Osteoblast (primary cell): Measurements from ENCODE around the gene MPV17L2. TPM values are rescaled to one million over a fixed set of nuclear protein-coding genes. Genes with fewer than 3 reads are reported as not detected.
"Not testable (repeated sequence)": the region's sequence is repeated elsewhere in the genome, so short reads cannot be mapped to it uniquely, and the experiment has no call there.

Experiments used
- DNase-seq: peaks from one replicate; pipeline ENCODE4 v3.0.0; 2011; ENCODE audit warnings: low spot score, mixed read lengths; ENCODE audit not compliant: insufficient read length; ENCODE audit errors: missing footprints
- H2AFZ ChIP-seq: 2 replicates; pipeline ENCODE4 v1.6.0; 2011; ENCODE audit warnings: mild to moderate bottlenecking, low read length
- H3K27ac ChIP-seq: 2 replicates; pipeline ENCODE4 v1.5.1; 2011; ENCODE audit warnings: mild to moderate bottlenecking, low read depth, low read length, moderate library complexity
- H3K27me3 ChIP-seq: 2 replicates; pipeline ENCODE4 v1.6.0; 2012; ENCODE audit warnings: mild to moderate bottlenecking, control low read depth, inconsistent platforms, low read length, moderate library complexity; ENCODE audit not compliant: insufficient read depth
- H3K36me3 ChIP-seq: 2 replicates; pipeline ENCODE4 v1.5.1; 2011; ENCODE audit warnings: mild to moderate bottlenecking, low read length, control low read depth, moderate library complexity; ENCODE audit not compliant: insufficient read depth
- H3K4me1 ChIP-seq: 2 replicates; pipeline ENCODE4 v1.5.1; 2011; ENCODE audit warnings: mild to moderate bottlenecking, low read length, control low read depth, moderate library complexity; ENCODE audit not compliant: insufficient read depth
- H3K4me2 ChIP-seq: 2 replicates; pipeline ENCODE4 v1.6.0; 2011; ENCODE audit warnings: mild to moderate bottlenecking, low read length; ENCODE audit not compliant: insufficient read depth
- H3K4me3 ChIP-seq: fragments of 200-600 bp; sonication (generic); 3 replicates; pipeline ENCODE4 v1.5.1; 2012; ENCODE audit warnings: mild to moderate bottlenecking, low read length, inconsistent platforms; ENCODE audit not compliant: insufficient read depth
- H3K79me2 ChIP-seq: 2 replicates; pipeline ENCODE4 v1.6.0; 2012; ENCODE audit warnings: mild to moderate bottlenecking, low read length, control low read depth, inconsistent platforms; ENCODE audit not compliant: insufficient read depth
- H3K9me3 ChIP-seq: 2 replicates; pipeline ENCODE4 v1.5.1; 2011; ENCODE audit warnings: low read depth, low read length, control low read depth
- H4K20me1 ChIP-seq: 2 replicates; pipeline ENCODE4 v1.6.0; 2012; ENCODE audit warnings: mild to moderate bottlenecking, low read length, control low read depth; ENCODE audit not compliant: insufficient read depth
- total RNA-seq: library from RNA; depleted of rRNA; stranded (reverse); fragments of >200 nt; gene quantifications from 2 replicates; pipeline ENCODE4 v1.2.3, GENCODE V29; 2012
- TF ChIP-seq, protein P1 (sequence below): IDR thresholded peaks from 2 replicates; pipeline ENCODE4 v1.5.1; 2011; ENCODE audit warnings: mild to moderate bottlenecking, low read depth, low read length, moderate library complexity; ENCODE audit errors: extremely low read depth

The MPV17L2 gene
- total RNA-seq, 1 donor: 8.3 TPM

DNA sequence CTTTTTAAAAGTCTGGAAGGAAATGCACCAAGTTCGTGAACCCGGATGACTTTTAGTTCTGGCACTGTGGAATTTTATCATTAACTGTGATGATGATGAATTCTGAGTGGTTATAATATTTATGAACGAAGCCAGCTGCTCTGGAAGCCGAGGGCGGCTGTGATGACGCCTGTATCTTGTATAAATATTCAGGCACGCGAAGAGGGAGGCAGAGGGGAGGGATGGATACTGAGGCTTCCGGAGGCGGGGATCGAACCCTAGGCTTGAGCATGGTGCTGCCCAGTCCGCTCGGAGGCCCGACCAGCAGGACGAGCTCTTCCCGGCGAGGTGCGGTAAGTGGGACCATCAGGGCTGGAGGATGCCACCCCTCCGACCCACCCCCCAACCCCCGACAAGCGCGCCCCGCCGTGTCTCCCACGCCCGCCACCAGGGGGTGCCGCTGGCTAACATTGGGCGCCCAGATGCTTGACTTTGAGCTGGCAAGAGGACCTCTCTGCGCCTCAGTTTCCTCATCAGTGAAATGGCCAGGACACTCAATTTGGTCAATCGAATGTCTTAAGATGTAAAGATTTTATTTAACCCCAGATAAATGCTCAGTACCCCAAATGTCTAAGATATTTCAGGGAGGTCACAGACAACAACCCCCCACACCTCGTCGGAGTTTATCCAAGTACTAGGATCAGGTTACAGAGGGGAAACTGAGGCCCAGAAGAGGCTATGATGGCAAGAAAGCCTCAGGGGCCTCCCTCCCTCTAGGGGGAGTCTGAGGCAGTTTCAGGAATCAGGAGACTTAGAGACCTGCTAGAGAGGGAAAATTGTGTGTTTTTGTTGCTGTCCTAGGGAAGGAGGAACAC is 15.3 kb downstream of the MPV17L2 start:
- H2AFZ ChIP-seq: peak overlapping the region; percentile 51
- no peaks in the 10 kb centered on the region for H3K36me3 ChIP-seq
- peaks cover 17% of the 10 kb centered on the region for H3K4me1 ChIP-seq
- H4K20me1 ChIP-seq: peaks cover 2% of the 10 kb centered on the region
- H3K27ac ChIP-seq: peak overlapping the region; percentile 69
- peak overlapping the region; percentile 65 for H3K4me2 ChIP-seq
- peaks cover 4% of the 10 kb centered on the region for H3K79me2 ChIP-seq
- DNase-seq: peak; percentile 97
- H3K4me3 ChIP-seq: peak overlapping the region; percentile 38
- H3K9me3 ChIP-seq: no peaks in the 10 kb centered on the region
- TF ChIP-seq, protein P1, sequence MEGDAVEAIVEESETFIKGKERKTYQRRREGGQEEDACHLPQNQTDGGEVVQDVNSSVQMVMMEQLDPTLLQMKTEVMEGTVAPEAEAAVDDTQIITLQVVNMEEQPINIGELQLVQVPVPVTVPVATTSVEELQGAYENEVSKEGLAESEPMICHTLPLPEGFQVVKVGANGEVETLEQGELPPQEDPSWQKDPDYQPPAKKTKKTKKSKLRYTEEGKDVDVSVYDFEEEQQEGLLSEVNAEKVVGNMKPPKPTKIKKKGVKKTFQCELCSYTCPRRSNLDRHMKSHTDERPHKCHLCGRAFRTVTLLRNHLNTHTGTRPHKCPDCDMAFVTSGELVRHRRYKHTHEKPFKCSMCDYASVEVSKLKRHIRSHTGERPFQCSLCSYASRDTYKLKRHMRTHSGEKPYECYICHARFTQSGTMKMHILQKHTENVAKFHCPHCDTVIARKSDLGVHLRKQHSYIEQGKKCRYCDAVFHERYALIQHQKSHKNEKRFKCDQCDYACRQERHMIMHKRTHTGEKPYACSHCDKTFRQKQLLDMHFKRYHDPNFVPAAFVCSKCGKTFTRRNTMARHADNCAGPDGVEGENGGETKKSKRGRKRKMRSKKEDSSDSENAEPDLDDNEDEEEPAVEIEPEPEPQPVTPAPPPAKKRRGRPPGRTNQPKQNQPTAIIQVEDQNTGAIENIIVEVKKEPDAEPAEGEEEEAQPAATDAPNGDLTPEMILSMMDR: peak; percentile 31
- H3K27me3 ChIP-seq: no peaks in the 10 kb centered on the region

- H3K4me2 ChIP-seq, H3K27ac ChIP-seq, H3K79me2 ChIP-seq, H4K20me1 ChIP-seq, H2AFZ ChIP-seq, H3K9me3 ChIP-seq, H3K4me3 ChIP-seq, H3K27me3 ChIP-seq, H3K36me3 ChIP-seq, DNase-seq: not testable (repeated sequence)
- H3K4me1 ChIP-seq: peaks cover 19% of the 10 kb centered on the region
Measured at GRCh38 chr19:18209912-18210311, 16.9 kb downstream of the MPV17L2 start.

DNA sequence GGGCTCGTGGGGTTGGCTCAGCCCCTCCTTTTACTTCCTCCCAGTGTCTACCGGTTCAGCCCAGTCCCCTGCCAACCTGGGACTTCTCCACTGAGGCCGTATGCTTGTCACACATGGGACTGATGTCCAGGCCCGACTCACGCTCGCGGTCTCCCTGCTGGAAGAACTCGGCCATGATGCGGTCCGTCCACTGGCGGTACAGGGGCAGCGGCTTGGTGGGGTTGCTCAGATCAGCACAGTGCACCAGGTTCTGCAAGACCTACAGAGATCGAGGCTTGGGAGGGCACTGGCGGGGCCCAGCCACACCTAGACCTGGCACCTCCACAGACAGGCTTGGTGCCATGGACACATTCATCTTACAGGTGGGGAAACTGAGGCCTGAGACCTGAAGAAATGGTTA is 18.7 kb downstream of the MPV17L2 start:
- Histone ChIP-seq H3K79me2 (no peaks in the 10 kb centered on the region), H3K4me1 (peaks cover 14% of the 10 kb centered on the region), H4K20me1 (peaks cover 2% of the 10 kb centered on the region), H3K36me3 (no peaks in the 10 kb centered on the region), H3K4me2 (no peak overlapping the region), H3K4me3 (no peak overlapping the region), H2AFZ (no peak overlapping the region), H3K27me3 (no peaks in the 10 kb centered on the region), H3K9me3 (no peaks in the 10 kb centered on the region), H3K27ac (no peak overlapping the region)
- peak; percentile 4 for DNase-seq
- TF ChIP-seq, protein P1: no peak

- no peak overlapping the region for H3K4me3 ChIP-seq
- H3K27ac ChIP-seq: peak overlapping the region; percentile 0
- H3K9me3 ChIP-seq: no peaks in the 10 kb centered on the region
- H4K20me1 ChIP-seq: peaks cover 2% of the 10 kb centered on the region
- peak; percentile 98 for DNase-seq
- peak overlapping the region; percentile 8 for H3K4me2 ChIP-seq
- no peaks in the 10 kb centered on the region for H3K36me3 ChIP-seq
- TF ChIP-seq, protein P1: no peak
- H3K79me2 ChIP-seq: no peaks in the 10 kb centered on the region
- H2AFZ ChIP-seq: no peak overlapping the region
- H3K4me1 ChIP-seq: peaks cover 10% of the 10 kb centered on the region
- no peaks in the 10 kb centered on the region for H3K27me3 ChIP-seq
Measured at GRCh38 chr19:18214779-18215433, 21.9 kb downstream of the MPV17L2 start.
